GM18498 (cell line): Measurements from ENCODE around the gene NCLN.
"Not testable (repeated sequence)": the region's sequence is repeated elsewhere in the genome, so short reads cannot be mapped to it uniquely, and the experiment has no call there.

Experiments used
- ATAC-seq: cut with Tn5 transposase; IDR thresholded peaks from one replicate; pipeline ENCODE4 v1.9.1; 2021; ENCODE audit warnings: mild to moderate bottlenecking, moderate library complexity; ENCODE audit not compliant: unreplicated experiment

The NCLN gene

DNA sequence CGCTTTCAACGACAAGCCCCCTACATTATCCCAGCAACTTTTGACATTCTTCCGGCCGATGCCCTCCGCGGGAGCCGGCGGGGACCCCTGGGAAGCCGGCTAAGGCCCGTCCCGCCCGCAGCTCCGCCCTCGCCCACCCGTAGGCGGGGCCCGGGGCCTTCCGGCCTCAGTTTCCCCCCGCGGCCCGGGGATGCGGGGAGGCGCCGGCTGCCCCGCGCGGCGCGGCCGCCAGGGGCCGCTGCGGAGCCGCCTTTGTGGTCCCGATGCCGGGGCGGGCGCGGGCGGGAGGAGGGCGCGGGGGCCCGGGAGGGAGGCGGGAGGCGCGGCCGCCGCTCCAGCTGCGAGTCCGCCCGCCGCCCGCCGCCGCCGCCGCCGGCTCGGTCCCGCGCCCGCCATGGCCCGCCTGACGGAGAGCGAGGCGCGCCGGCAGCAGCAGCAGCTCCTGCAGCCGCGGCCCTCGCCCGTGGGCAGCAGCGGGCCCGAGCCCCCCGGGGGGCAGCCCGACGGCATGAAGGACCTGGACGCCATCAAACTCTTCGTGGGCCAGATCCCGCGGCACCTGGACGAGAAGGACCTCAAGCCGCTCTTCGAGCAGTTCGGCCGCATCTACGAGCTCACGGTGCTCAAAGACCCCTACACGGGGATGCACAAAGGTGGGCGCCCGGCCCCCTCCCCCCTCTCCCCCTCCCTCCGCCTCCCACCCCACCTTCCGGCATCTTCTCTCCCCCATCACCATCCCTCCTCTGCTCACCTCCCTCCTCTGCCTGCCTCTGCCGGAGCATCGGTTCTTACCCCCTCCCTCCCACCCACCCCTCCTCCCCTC is 38.8 kb downstream of the NCLN start, which contains the start of gene CELF5:
Gene CELF5, plus strand, starts transcription at position 316 of the 823 bp plus-strand sequence. Its CDS starts 79 bp downstream, at position 395.
- no peak for ATAC-seq

DNA sequence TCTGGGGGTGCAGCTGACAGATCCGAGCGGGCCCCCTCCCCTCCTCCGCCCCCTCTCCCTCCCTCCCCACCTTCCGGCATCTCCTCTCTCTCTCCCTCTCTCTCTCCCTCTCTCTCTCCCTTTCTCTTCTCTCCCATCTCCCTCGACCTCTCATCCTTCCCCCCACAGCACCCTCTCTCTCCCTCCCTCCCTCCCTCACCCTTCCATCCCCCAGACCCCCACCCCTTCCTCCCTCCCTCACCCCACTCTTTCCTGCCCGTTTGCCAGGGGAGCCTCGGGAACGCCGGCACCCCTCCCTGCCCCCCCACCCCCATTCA is 39.4 kb downstream of the NCLN start:
- no peak for ATAC-seq

DNA sequence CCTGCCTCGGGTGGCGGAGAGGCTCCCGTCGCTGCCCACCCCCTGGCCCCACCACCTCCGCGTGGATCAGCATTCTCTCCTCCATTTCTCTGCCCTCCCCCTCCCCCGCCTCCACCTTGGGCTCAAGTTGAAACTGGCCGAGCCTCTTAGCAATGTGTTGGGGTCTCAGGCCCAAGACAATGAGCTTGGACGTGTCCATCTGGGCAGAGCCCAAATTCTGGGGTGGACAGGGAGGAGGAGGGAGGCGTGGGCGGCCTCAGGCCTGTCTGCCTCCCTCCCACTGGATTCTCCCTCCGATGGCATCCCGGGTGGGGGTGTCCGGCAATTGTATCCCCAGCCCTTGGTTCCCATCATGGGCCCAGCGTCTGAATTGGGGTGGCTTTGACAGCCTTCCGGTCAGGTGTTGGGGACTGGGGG is 40.0 kb downstream of the NCLN start:
- ATAC-seq, result no peak

DNA sequence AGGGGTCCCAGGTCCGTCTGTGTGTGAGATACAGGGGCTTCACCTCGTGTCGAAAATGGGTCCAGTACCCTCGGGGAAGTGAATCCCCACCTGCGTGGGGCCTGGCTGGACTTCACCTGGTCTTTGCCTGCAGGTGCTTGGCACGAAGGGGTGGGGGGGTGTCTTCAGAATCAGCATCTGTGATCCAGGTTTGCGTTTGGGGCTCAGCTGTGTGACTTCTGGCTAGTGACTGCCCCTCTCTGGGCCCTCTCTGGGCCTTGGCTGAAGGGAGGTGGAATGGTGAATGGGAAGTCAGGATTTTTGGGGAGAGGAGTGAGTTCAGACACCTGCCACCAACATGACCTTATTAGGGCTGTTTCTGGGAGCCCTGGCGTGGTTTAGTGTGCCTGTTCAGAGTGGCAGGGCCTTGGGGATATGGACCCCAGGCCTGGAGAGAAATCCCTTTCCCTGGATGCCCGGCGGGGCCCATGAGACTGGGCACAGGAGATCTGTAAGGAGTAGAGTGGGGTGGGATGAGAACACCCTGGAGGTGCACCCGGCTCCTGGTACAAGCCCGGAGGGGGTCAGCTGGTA is 41.4 kb downstream of the NCLN start:
- no peak for ATAC-seq

DNA sequence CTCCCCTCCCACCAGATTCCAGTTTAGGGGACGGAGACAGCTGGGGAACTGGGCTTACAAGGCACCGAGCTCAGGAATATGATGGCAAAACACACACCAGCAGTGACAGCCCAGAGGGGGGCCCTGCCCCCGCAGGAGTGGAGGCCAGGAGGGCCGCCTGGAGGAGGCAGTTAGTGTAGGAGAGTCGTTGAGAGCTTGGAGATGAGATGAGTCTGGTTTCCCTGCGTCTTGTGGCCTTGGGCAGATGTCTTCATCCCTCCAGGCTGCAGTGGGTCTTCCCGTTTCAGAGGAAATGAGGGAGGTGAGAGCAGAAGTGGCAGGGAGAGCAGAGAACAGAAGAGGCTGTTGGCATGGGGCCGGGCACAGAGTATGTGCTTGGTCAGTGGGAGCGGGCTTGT is 43.6 kb downstream of the NCLN start:
- ATAC-seq, result no peak

DNA sequence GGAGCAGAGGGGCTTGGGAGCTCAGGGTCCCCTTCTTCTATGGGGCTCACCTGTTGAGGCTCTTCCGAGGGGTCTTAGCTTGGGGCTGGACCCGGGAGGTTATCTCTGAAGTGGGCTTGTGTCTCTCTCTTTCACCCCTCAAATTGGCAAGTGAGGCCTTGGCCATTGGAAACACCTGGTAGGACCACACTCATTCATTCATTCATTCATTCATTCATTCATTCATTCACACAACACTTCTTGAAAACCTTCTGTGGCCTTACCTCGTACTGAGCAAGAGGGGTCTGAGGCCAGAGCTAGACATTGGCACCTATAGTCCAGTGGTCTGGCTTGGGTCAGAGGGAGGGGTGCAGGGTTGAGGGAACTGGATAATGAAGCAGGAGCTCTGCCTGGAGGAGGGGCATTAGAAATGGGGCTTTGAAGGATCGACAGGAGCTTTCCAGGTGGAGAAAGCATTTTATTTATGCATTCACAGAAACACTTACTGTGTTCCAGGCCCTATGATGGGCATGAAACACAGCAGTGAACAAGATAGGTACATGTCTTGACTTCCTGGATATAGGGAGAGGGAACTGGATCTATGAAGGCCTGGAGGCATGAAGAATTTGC is 44.3 kb downstream of the NCLN start:
- ATAC-seq, result no peak

DNA sequence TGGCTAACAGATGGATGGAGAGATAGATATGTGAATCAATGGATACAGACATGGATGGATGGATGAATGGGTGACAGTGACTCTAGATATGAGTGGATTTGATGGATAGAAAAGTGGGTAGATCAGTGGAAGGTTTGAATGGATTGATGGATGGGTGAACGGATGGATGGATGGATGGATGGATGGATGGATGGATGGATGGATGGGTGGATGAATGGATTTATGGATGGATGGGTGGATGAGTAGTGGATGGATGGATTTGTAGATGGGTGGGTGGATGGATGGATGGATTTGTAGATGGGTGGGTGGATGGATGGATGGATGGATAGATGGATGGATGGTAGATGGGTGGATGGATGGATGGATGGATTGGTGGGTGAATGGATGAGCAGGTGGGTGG is 45.6 kb downstream of the NCLN start:
- ATAC-seq, result no peak

DNA sequence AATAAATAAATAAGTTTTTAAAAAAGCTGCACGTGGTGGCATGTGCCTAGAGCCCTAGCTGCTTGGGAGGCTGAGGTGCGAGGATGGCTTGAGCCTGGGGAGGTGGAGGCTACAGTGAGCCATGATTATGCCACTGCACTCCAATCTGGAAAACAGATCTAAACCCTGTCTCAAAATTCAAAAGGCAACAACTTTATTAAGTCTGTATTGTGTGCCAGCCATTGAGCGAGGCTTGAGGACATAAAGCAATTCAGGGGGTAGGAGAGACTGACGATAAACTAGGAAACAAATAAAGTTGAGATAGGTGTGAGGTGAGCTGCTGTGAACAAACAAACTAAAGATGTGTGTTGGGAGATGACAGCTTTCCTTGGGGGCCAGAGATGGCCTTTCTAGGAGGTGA is 47.4 kb downstream of the NCLN start:
- ATAC-seq, result no peak

DNA sequence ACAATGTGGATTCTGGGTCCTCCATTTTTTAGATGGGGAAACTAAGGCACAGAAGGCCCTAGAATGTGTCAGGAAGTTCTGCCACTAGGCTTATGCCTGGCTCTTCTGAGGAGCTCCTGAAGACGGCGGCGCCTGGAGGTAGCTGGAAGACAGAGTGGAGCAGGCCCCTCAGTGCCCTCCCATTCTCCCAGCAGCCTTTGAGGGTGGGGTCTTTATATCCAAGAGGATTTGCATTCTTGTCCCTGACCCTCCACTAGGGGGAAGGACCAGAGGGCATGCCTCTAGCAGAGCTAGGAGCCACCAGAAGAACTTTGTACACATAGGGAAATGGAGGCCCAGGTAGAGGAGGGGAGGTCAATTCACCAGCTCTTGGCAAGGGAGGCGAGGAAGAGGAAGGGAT is 48.1 kb downstream of the NCLN start:
- ATAC-seq, result no peak

DNA sequence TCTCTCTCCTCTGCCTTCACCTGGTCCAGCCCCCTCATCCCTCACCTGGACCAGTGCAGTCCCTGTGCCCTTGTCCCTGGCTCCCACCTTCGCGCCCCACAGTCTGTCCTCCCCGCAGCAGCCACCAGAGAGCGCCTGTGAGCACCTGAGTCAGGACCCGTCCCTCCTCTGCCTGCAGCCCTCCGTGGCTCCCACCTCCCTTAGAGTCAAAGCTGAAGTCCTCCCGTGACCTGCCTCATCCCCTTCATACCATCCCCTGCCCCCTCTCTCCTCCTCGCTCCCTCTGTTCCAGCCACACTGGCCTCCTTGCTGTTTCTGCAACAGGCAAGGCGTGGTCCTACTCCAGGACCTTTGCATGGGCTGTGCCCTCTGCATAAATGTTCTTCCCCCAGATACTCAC is 49.1 kb downstream of the NCLN start:
- no peak for ATAC-seq

DNA sequence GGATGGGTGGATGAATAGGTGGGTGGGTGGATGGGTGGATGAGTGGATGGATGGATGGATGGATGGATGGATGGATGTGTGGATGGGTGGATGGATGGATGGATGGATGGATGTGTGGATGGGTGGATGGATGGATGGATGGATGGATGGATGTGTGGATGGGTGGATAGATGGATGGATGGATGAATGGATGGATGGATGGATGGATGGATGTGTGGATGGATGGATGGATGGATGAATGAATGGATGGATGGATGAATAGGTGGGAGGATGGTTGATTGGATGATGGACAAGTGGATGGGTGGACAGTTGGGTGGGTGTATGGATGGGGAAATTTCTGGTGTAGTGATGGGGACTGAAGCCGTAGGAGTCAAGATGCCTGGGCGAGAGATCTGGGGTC is 49.9 kb downstream of the NCLN start:
- ATAC-seq, result not testable (repeated sequence)

DNA sequence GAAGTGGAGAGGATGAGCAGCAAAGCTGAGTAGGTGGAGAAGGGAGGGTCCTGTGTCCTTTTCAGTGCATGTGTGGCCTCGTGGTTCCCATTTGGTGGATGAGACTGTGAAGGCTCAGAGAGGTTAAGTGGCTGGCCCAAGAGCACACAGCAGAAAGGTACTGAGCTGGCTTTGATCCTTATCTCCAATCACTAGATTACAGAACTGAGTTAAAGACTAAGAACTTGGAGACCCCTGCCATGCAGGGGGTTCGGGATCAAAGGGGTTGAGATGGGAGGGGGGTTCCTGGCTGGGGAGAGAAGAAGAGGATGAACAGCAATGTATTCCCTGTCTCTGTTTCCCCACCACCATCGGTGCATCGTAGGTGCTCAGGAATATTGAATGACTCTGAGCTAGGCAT is 50.5 kb downstream of the NCLN start:
- ATAC-seq, result no peak

DNA sequence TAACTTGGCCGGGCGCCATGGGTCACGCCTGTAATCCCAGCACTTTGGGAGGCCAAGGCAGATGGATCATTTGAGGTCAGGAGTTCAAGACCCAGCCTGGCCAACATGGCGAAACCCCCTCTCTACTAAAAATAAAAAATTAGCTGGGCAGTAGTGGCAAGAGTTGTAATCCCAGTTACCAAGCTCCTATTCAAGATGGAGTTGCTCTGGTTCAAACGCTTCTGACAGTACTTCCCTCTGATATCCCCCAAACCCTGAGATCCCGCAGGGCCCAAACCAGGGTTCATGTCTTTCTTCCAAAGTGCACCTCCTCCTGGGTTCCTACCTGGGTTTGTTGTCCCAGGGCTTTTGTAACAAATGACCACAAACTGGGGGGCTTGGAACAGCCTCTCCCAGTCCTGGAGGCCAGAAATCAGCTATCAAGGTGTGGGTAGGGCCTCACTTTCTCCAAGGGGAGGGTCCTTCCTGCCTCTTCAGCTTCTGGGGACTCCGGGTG is 52.4 kb downstream of the NCLN start:
- no peak for ATAC-seq

DNA sequence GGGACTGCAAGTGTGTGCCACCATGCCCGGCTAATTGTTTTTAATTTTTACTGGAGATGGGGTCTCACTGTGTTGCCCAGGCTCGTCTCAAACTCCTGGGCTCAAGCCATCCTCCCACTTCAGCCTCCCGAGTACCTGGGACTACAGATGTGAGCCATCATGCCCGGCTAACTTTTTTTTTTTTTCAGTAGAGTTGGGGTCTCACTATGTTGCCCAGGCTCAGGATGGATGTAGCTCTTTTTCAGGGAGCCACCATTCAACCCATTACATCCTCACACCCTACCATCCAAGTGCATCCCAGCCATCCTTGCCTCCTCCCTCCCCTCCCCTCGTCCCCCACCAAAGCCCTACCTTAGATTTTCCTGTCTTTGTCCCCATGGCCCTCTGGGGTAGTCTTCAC is 53.6 kb downstream of the NCLN start:
- no peak for ATAC-seq

DNA sequence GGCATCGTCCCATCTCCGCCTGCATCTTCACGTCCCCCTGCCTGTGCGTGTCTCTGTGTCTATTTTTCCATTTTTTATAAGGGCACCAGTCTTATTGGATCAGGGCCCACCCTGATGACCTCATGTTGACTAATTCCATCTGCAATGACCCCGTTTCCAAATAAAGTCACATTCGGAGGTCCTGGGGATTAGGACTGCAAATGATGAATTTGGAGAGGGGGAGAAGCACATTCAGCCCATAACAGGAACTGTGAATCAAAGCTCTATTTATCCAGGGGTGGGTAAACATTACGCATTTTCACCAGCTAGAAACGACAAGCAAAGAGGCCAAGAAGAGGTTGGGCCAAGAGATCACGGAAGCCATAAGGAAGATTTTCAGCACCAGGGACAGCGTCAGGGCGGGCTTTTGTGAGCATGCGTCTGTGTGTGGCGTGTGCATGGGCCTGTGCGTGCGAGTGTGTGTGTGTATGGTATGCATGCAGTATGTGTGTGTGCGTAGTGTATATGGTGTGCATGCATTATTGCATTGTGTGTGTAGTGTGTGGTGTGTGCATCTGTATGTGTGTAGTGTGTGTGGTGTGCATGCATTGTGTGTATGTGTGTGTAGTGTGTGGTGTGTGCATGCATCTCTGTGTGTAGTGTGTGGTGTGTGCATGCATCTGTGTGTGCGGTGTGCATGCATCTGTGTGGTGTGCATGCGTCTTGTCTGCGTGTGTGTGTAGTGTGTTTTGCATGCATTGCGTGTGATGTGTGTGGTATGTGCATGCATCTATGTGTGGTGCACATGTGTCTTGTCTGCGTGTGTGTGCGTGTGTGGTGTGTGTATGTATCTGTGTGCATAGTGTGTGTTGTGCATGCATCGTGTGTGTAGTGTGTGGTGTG is 58.3 kb downstream of the NCLN start:
- no peak for ATAC-seq

DNA sequence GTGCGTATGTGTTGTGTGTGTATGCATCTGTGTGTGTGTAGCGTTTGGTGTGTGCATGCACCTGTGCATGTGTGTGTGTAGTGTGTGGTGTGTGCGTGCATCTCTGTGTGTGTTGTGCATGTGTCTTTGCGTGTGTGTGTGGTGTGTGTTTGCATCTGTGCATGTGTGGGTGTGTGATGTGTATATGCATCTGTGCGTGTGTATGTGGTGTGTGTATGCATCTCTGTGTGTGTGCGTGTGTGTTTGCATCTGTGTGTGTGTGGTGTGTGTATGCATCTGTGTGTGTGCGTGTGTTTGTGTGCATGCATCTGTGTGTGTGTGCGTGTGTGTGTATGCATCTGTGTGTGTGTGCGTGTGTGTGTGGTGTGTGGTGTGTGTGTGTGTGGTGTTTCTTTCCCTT is 59.3 kb downstream of the NCLN start:
- no peak for ATAC-seq

DNA sequence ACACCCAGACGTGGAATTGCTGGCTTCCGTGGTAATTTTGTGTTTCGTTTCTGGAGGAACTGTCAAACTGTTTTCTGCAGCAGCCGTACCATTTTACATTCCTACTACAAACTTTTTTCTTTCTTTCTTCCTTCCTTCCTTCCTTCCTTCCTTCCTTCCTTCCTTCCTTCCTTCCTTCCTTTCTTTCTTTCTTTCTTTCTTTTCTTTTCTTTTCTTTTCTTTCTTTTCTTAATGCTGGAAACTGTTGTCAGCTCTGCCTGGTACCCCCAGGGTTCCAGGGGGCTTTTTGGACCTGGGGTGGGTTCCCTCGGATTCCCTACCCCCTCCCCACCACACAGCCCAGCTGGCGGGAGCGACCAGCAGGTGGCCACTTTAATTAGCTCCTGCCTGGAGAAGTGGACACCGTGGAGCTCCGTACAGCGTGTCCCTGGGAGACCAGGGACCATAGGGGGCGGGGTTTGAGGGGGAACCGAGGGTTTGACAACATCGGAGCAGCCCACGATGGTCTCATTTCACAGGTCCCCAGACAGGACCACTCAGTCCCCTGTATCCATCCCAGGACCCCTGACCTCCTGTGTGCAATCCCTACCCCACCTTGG is 63.1 kb downstream of the NCLN start:
- no peak for ATAC-seq

DNA sequence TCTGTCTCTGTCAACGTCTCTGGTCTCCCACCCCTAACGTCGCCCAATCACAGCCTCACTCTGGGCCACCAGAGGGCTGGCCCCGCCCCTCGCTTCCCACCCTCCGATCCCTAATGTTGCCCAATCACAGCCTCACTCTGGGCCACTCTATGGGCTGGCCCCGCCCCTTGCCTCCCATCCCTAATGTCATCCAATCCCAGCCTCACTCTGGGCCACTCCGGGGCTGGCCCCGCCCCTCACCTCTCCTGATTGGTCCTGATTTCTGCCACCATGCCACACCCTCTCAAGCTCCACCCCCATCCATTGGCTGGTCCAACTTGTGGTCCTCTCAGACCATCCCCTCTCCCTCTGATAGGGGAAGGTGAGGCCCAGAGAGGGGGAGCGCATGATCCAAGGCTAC is 63.7 kb downstream of the NCLN start:
- no peak for ATAC-seq

DNA sequence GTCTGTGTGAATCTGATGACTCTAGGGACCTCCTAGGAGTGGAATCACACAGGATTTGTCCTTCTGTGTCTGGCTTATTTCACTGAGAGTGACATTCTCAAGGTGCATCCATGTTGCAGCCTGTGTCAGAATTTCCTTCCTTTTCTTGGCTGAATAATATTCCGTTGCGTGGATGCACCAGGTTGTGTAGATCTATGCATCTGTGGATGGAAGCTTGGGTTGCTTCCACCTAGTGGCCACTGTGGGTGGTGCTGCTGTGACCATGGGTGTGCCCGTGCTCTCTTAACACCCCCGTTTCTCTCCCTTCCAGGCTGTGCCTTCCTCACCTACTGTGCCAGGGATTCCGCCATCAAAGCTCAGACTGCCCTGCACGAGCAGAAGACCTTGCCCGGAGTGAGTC is 64.9 kb downstream of the NCLN start:
- ATAC-seq, result no peak

DNA sequence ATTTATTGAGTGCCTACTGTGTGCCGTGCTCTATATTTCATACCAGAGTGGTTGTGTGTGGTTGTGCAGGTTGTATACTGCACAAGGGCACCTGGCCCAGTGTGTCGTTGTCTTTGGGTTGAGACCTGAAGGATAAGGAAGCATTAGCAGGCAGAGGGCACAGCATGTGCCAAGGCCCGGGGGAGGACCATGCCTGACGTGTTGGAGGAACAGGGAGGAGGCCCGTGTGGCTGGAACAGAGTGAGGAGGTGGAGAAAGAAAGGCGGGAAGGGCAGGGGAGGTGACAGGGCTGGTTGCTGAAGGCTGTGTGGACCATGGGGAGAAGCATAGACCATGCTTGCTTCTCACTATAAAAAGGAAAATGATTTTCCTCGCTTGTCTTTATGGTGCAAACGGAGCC is 65.5 kb downstream of the NCLN start:
- no peak for ATAC-seq

DNA sequence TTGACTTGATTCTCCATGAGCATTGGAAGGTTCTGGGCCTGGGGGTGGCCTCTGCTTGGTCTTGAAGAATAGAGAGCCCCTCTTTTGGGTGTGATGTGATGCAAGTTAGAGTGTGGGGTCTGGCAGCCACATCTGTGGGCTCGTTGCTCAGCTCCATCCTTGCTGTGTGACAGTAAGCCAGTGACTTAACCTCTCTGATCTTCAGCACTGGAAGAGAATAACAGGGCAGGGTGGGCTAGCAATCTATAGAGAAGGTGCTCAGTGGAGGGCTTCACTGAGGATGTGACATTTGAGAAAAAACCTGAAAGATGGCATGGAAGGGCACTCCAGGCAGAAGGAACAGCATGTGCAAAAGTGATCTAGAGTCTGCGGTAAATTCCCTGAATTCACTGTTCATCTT is 66.9 kb downstream of the NCLN start:
- ATAC-seq, result no peak
